Activated T-cell treated with anti-CD3 and anti-CD28 coated beads, Interleukin-2, amount 50 U/mL, for 24 hours (primary cell): ENCODE results near the gene PPP1R3C.

Experiments
- DNase-seq: peaks from one replicate; pipeline ENCODE4 v3.0.0-alpha.2; 2020
- H3K27ac Mint-ChIP-seq: 2 replicates; pipeline ENCODE4 v1.8.0; 2020; ENCODE audit warnings: mild to moderate bottlenecking, mixed read lengths
- H3K27me3 Mint-ChIP-seq: 2 replicates; pipeline ENCODE4 v1.8.0; 2020; ENCODE audit warnings: mixed read lengths
- H3K36me3 Mint-ChIP-seq: 2 replicates; pipeline ENCODE4 v1.8.0; 2020; ENCODE audit warnings: low read depth, mixed read lengths
- H3K4me1 Mint-ChIP-seq: 2 replicates; pipeline ENCODE4 v1.8.0; 2020; ENCODE audit warnings: low read depth, mixed read lengths
- H3K4me3 Mint-ChIP-seq: 2 replicates; pipeline ENCODE4 v1.8.0; 2020; ENCODE audit warnings: mild to moderate bottlenecking, moderate library complexity, mixed read lengths
- H3K9me3 Mint-ChIP-seq: 2 replicates; pipeline ENCODE4 v1.8.0; 2020; ENCODE audit warnings: mixed read lengths

Gene PPP1R3C

DNA sequence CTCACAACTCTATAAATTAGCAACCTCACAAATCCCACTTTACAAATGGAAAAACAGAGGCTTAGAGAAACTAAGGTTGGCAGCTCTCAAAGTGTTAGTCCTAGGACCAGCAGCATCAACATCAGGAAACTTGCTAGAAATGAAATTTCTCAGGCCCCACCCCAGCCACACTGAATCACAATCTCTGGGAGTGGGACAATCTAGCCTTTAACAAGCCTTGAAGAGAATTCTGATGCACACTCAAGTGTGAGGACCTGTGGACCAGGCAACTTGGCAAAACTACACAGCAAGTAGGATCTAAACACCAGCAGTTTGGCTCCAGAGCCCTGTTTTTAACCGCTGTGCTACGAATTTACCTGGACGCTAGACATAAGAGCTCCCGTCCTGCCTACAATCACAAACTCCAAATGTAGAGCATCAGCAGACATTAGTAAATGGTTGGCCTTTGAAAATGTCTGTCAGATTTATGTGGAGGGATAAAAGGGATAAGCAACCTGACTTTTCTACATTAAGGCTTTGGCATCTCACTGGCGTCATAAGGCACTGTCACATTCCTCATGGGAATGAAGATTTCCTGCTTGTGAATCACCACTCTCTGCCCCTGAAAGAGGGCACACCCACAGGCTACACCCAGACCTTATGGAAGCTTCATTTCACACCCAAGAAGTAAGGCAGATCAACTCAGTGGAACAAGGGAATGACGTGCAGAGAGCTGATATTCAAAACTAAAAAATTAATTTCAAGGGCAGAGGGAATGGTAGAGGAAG lies 34.5 kb downstream of the PPP1R3C start:
- no peak overlapping the region for H3K27ac Mint-ChIP-seq
- H3K4me3 Mint-ChIP-seq, result no peak overlapping the region
- peaks cover 1% of the 10 kb centered on the region for H3K4me1 Mint-ChIP-seq
- no peaks in the 10 kb centered on the region for H3K9me3 Mint-ChIP-seq
- peaks cover 6% of the 10 kb centered on the region for H3K27me3 Mint-ChIP-seq
- no peak for DNase-seq
- H3K36me3 Mint-ChIP-seq, result no peaks in the 10 kb centered on the region

DNA sequence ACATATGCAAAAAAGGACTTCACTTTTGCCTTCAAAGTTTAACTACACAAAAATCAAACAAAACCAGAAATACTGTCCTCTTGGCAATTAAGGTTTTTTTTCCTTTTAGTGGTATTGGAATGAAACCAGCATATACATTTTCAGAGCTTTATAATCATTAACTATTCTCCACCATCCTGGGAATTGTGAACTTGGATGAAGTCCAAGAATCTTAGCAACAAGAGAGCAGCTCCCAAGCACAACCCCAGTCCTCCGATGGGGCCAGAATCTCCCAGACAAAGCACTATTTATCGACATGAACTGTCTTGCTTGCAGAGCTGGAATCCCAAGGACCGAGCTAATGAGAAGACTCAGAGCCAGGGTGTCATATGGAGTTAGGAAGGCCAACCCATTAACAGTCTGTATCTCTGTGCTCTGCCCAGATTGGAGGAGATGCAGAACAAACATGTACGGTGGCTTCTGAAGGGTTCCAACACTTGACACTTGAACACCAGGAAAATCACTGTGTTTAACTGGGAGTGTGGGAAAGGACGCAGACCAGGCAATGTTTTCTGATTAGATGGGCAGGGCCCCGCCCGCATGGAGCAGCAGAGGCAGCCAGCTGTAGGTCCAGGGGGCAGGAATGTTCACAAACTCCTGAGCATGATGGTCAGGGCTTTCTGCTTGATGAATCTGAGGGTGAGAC lies 35.5 kb downstream of the PPP1R3C start:
- DNase-seq, result no peak
- H3K36me3 Mint-ChIP-seq, result no peaks in the 10 kb centered on the region
- no peak overlapping the region for H3K4me3 Mint-ChIP-seq
- peaks cover 1% of the 10 kb centered on the region for H3K4me1 Mint-ChIP-seq
- no peak overlapping the region for H3K27ac Mint-ChIP-seq
- no peaks in the 10 kb centered on the region for H3K9me3 Mint-ChIP-seq
- H3K27me3 Mint-ChIP-seq, result peaks cover 6% of the 10 kb centered on the region

DNA sequence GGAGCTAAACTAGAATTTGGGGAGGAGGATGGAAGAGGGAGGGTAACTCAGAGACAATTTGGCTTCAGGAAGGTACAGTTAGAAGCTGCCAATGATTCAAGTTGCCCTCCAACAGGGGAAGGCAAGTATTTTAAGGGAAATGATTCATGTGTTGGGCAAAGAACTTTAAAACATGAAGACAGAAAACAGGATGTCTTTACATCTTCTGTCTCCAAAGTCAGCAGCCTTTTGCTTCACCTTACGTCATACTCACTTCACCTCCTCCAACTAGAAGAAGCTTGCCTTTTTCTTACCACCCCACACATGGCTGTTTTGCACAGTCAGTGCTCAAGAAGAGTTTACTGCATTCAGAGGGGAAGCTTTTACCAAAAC lies 36.1 kb downstream of the PPP1R3C start:
- Mint-ChIP-seq H3K4me1 (peaks cover 1% of the 10 kb centered on the region), H3K36me3 (no peaks in the 10 kb centered on the region), H3K9me3 (no peaks in the 10 kb centered on the region), H3K27ac (no peak overlapping the region), H3K4me3 (no peak overlapping the region), H3K27me3 (peaks cover 6% of the 10 kb centered on the region)
- no peak for DNase-seq

DNA sequence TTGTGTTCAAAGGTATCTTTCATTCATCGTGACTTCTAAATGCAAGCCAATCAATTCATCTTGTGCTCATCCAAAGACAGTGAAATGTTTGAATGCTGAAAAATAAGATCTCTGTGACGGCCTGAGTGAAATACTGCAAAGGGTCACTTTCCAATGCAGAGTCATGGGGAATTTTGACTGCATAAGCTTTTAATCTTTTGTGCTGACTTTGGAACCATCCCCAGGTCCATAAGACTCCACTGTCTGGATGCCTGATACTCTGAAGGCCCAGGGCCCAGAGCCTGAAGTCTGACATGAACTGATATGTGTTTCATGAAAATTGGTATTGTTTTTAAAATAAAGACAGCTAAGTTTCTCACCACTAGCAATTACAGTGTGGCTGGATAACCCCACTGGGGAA lies 39.0 kb downstream of the PPP1R3C start:
- no peaks in the 10 kb centered on the region for H3K9me3 Mint-ChIP-seq
- H3K27ac Mint-ChIP-seq, result no peak overlapping the region
- peaks cover 25% of the 10 kb centered on the region for H3K27me3 Mint-ChIP-seq

DNA sequence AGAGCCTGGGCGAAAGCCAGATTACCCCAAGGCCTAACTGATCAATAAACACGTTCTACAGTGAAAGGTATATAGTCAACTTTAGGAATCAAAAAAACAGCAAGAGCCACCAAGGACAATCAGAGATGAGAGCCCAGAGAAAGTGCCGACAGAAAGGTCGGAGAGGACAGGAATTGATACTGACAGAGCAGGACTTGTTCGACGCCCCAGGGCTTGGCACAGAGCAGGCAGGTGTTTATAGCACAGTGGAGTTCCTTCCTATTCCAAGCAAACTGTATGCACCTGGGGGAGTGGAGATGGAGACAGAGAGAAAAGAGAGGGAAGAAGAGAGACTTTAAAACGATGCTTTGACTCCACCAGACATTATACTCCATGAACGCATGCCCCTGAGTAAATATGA lies 39.5 kb downstream of the PPP1R3C start:
- Mint-ChIP-seq H3K27me3 (peaks cover 23% of the 10 kb centered on the region), H3K4me1 (peaks cover 1% of the 10 kb centered on the region), H3K27ac (no peak overlapping the region), H3K9me3 (no peaks in the 10 kb centered on the region), H3K4me3 (no peak overlapping the region), H3K36me3 (no peaks in the 10 kb centered on the region)
- no peak for DNase-seq

More for the DNA sequence above, 39.0 kb downstream of the PPP1R3C start:
- Mint-ChIP-seq H3K4me1 (peaks cover 1% of the 10 kb centered on the region), H3K36me3 (no peaks in the 10 kb centered on the region), H3K4me3 (no peak overlapping the region)
- DNase-seq, result no peak

DNA sequence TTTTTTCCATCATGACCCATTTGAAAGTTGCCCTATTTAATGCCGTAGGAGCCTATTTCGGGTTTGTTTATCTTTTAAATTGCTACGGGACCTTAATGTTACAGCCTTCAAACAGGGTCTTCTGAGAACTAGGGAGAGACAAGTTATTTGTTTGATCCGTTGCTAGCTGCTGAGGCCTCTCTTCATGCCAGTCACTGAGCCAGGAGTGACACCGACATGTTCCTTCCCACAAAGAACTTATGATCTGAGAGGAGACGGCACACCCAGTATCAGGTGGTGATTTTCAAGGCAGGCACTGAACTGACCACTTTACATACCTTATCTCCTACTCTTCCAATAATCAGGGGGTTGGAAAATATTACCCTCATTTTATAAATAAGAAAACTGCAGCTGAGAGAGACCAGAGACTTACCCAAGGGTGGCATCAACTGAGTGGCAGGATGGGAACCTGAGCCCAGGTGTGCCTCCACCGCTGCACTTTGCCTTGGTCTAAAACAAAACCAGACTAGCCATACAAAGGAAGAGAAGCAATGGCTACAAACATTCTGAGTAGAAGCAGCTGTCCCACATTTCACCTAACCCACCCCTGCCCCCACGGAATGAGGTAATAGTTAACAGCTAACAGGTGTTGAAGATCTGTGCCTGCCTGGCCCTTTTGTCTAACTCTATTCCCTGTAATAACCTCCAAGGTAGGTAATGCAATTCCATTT lies 40.5 kb downstream of the PPP1R3C start:
- H3K9me3 Mint-ChIP-seq, result no peaks in the 10 kb centered on the region
- no peak overlapping the region for H3K27ac Mint-ChIP-seq
- no peak overlapping the region for H3K4me3 Mint-ChIP-seq
- peaks cover 1% of the 10 kb centered on the region for H3K4me1 Mint-ChIP-seq
- H3K36me3 Mint-ChIP-seq, result no peaks in the 10 kb centered on the region
- no peak for DNase-seq
- peaks cover 22% of the 10 kb centered on the region for H3K27me3 Mint-ChIP-seq

DNA sequence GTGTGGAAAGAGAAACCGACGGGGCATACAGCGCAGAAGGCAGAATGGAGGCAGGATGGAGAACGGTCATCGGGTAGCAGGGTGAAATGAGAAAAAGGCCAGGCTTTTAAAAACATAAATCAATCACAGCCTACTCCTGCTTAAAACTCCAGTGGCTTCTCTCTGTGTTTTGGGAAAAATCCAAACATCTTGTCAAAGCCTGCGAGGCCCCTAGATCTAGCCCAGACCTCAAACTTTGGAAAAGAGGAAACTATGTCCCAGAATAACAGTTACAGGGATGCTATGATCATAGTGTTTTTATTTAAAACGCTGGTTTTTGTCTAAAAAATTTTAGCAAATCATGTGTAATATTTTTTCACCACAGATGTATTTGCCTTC lies 41.1 kb downstream of the PPP1R3C start:
- no peak for DNase-seq
- H3K9me3 Mint-ChIP-seq, result no peaks in the 10 kb centered on the region
- H3K27me3 Mint-ChIP-seq, result peaks cover 20% of the 10 kb centered on the region

DNA sequence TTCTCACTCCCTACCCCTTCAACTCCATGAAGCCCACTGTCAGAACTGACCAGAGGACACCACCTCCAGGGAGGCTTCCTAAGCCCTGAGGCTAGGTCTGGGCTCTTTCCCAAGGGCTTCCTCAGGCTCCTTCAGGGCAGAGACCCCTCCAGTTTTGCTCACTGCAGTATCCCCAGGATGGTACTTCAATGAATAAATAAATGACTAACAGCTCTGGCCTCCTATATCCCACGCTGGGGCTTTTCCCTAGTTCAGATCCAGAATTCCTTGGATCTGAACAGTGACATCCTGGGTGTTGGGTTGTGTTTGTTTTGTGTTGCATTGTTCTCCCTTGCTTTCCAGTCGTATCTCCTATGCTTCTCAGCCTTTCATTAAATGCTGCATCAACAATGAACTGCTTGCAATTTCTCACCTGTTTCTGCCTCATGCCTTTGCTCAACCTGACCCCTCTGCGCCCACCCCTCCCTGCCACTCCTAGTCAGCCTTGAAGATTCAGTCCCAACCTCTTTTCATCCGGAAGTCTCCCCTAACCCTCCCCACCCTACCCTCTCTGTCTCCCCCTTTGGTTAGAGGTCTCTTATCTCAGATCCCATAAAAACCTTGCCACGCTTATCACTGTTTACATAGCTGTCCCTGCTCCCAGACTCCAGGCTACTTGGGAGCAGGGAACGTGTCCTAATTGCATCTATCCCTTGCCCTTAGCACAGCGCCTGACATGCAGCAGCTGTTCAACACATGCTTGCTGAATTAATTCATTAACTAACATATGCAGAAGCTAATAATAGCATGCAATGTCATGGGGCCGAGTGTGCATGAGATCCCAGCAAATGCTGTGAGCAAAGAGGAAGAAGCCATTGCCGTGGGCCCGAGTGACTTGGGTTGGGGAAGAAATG lies 41.7 kb downstream of the PPP1R3C start:
- Mint-ChIP-seq H3K9me3 (no peaks in the 10 kb centered on the region), H3K4me3 (no peak overlapping the region), H3K36me3 (no peaks in the 10 kb centered on the region), H3K27me3 (peaks cover 25% of the 10 kb centered on the region), H3K4me1 (no peaks in the 10 kb centered on the region), H3K27ac (no peak overlapping the region)
- DNase-seq, result no peak

More for the DNA sequence above, 41.1 kb downstream of the PPP1R3C start:
- no peaks in the 10 kb centered on the region for H3K36me3 Mint-ChIP-seq
- no peaks in the 10 kb centered on the region for H3K4me1 Mint-ChIP-seq
- H3K4me3 Mint-ChIP-seq, result no peak overlapping the region
- H3K27ac Mint-ChIP-seq, result no peak overlapping the region

DNA sequence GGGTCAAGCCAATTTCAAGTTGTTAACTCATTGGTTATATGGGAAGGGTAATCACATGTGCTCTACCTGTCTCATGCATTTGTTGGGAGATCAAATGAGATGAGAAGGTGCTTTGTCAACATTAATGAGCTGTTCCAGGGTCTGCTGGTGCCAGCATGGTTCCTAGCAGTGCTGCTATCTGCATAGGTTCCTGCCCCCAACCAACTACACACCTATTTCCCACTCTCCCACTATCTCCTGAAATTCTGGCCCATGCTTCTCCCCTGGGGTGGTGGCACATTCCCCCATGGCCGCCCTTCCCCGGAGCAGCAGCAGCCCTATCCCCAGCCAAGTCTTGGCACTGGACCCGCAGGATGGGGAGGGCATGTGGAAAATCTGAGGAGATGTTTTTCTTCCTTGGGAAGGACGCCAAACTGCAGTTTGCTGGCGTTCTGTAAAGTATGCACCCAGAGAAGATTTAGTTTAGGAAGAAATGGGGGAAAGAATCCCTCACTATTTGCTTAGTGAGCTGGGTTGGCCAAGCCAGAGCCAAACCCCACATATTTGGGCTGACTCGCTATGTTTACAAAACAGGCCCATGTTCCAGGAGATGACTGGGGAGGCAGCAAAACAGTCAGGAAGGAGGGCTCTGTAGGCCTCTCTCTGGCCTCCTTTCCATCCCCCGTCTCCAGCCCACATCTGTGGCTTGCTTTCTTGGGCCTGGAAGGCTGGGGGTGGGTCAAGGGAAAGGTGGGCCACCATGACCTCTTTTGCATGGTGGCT lies 42.5 kb downstream of the PPP1R3C start:
- peaks cover 27% of the 10 kb centered on the region for H3K27me3 Mint-ChIP-seq
- no peaks in the 10 kb centered on the region for H3K4me1 Mint-ChIP-seq
- H3K36me3 Mint-ChIP-seq, result no peaks in the 10 kb centered on the region
- H3K27ac Mint-ChIP-seq, result no peak overlapping the region
- H3K4me3 Mint-ChIP-seq, result no peak overlapping the region
- no peak for DNase-seq
- H3K9me3 Mint-ChIP-seq, result no peaks in the 10 kb centered on the region

DNA sequence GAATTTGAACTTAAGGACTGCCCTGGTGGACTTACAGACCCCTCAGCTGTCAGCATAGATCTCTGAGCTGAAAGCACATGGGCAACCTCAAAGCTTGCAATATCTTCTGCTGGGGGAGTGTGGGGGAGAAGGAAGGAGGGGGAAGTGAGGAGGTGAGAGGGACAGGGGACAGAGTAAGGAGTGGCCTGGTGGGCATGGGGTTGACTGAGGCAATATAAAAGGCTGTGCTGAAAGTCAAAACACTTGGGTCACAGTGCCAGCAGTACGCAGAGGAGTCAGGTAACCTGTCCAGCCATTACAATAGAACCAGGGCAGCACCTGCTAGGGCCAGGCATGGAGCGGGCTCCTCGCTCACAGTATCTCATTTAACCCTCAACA lies 43.2 kb downstream of the PPP1R3C start:
- H3K27ac Mint-ChIP-seq, result no peak overlapping the region
- no peak for DNase-seq
- H3K4me3 Mint-ChIP-seq, result no peak overlapping the region
- H3K27me3 Mint-ChIP-seq, result peaks cover 31% of the 10 kb centered on the region
- H3K9me3 Mint-ChIP-seq, result no peaks in the 10 kb centered on the region
- no peaks in the 10 kb centered on the region for H3K4me1 Mint-ChIP-seq
- H3K36me3 Mint-ChIP-seq, result no peaks in the 10 kb centered on the region

DNA sequence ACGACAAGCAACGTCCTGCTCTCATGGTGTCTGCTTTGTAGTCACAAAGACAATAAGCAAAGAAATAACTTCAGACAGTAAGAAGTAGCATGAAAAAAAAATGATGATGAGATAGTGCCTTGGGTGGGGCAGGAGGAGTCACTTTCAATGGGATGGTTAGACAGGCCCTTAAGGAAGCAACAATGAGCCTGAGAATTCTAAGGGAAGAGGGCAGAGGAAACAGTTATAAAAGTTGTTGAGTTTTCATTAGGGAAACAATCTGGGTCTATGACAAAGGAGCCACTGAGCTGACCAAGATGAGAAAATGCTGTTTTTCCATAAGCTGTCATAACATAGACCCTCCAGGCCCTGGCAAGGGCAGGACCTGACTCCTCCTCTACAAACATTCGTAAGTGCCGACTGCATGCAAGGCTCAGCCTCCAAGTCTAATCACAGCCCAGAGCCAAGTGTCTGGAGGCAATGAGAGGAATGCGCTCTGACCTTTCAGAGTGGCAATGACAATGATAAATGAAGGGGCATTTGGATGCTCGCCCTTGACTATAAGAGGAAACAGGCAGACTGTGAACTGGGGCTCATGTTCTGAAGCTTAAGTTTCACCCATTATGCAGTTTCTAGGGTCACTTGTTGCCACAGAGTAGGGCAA lies 43.7 kb downstream of the PPP1R3C start:
- no peaks in the 10 kb centered on the region for H3K36me3 Mint-ChIP-seq

DNA sequence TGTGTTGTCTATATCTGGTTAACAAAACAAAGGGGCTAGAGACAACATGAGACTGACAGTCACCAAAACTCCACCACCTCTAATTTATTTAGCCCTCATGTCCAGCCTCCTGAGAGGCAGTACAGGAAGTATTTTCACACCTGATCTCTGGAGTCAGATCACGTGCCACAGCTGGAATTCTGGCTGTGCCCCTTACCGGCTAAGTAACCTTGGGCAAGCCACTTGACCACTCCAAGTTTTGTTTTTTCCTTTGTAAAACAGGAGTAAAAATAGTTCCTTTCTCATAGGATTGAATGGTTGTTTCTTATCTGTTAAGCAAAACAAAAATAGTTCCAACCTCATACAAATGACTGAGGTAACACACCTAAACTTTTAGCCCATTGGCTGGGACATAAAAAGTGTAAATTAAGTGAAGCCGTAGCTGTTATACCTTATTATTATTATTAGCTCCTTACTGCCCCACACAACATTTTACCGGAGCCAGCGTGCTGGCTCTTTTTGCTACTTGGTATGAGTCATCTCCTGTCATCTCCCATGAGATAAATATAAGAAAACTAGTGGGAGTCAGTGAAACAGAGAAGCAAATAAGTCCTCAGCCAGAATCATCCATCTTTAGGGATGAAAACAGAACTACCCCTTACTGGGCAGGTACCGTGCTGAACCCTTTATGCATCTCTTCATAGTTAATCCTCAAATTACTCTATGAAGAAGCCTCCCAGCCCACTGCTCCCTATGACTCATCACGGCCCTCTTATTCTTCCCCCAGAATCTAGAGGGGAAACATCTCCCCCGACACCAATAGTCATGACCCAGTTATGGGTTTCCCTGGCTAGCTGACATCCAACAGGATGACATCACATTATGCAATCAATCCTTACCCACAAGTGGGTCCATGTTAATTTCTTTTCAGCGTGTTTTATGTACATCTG lies 44.9 kb downstream of the PPP1R3C start:
- Mint-ChIP-seq H3K4me1 (no peaks in the 10 kb centered on the region), H3K27ac (no peak overlapping the region), H3K27me3 (peaks cover 35% of the 10 kb centered on the region), H3K36me3 (no peaks in the 10 kb centered on the region), H3K9me3 (no peaks in the 10 kb centered on the region), H3K4me3 (no peak overlapping the region)
- DNase-seq, result no peak

More for the DNA sequence above, 43.7 kb downstream of the PPP1R3C start:
- H3K27me3 Mint-ChIP-seq, result peaks cover 34% of the 10 kb centered on the region
- H3K9me3 Mint-ChIP-seq, result no peaks in the 10 kb centered on the region
- H3K4me3 Mint-ChIP-seq, result no peak overlapping the region
- H3K27ac Mint-ChIP-seq, result no peak overlapping the region
- H3K4me1 Mint-ChIP-seq, result no peaks in the 10 kb centered on the region
- DNase-seq, result no peak
